NCI-H1048 (cell line): Measurements from ENCODE around the gene GPR4.

Experiments
- DNase-seq: peaks from one replicate; lab custom pipeline; 2025; lab: John Stamatoyannopoulos, UW

GPR4 gene

GRCh38 chr19:45547965-45548609 lies 53.9 kb downstream of the GPR4 start:
- DNase-seq, result no peak

DNA sequence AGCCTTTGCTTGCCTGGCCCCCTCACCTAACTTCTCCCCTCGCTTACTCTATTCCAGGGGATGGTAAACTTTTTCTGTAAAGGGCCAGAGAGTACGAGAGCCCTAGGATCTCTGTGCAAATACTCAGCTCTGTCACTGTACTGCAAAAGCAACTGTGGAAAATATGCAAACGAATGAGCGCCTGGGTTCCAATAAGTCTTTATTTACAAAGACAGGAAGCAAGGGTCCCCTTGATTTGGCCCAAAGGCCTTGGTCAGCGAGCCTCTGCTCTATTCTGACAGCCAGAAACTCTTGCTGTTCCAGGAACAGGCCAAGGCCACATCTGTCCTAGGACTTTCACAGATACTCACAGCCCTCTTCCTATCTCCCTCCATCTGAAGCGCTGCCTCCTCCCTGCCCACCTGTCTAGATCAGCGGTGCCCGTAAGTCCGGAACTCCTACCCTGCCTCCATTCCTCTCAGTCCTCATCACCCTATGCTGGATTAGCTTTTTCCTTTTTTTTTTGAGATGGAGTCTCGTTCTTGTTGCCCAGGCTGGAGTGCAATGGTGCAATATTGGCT lies 54.7 kb downstream of the GPR4 start:
- DNase-seq, result no peak

- DNase-seq, result no peak
Measured at GRCh38 chr19:45542234-45542668, 59.8 kb downstream of the GPR4 start.
